CD14-positive monocyte (primary cell): Measurements from ENCODE around the gene RTL9. TPM values are rescaled to one million over a fixed set of nuclear protein-coding genes. Genes with fewer than 3 reads are reported as not detected.

Experiments used
- DNase-seq, 3 donors: peaks; one replicate each; pipeline ENCODE4 v3.0.0-alpha.2; 2011 to 2022
- H2AFZ ChIP-seq: 2 replicates; pipeline ENCODE4 v1.6.0; 2012; ENCODE audit warnings: mild to moderate bottlenecking, low read depth, low read length, inconsistent platforms; ENCODE audit not compliant: insufficient read depth, poor library complexity, severe bottlenecking
- H3K27ac ChIP-seq, 2 donors: 1 replicate in 1 of 2; 2 replicates in 1 of 2; pipeline ENCODE4 v1.5.1; 2012 to 2013; ENCODE audit warnings: low read length in 2 of 2, control low read depth in 1 of 2, inconsistent platforms in 1 of 2, low read depth in 1 of 2, mild to moderate bottlenecking in 1 of 2
- H3K27me3 ChIP-seq, 2 donors: one replicate each; pipeline versions ENCODE4 v1.6.0 to v1.6.1; 2011 to 2013; ENCODE audit warnings: low read length in 2 of 2; ENCODE audit not compliant: control insufficient read depth in 2 of 2, insufficient read depth in 2 of 2
- H3K36me3 ChIP-seq, 2 donors: replicated peaks in 1 of 2; 1 replicate in 1 of 2; 2 replicates in 1 of 2; pipeline versions ENCODE4 v1.5.1 to v1.6.1; 2012 to 2013; ENCODE audit warnings: low read length in 2 of 2, control low read depth in 1 of 2, inconsistent platforms in 1 of 2, mild to moderate bottlenecking in 1 of 2; ENCODE audit not compliant: insufficient read depth in 2 of 2, control insufficient read depth in 1 of 2
- H3K4me1 ChIP-seq, 2 donors: 1 replicate in 1 of 2; 2 replicates in 1 of 2; pipeline versions ENCODE4 v1.5.1 to v1.6.1; 2012 to 2013; ENCODE audit warnings: low read length in 2 of 2, control low read depth in 1 of 2, inconsistent platforms in 1 of 2, mild to moderate bottlenecking in 1 of 2, moderate library complexity in 1 of 2; ENCODE audit not compliant: insufficient read depth in 2 of 2, control insufficient read depth in 1 of 2
- H3K4me2 ChIP-seq: replicated peaks from 2 replicates; pipeline ENCODE3; 2012; ENCODE audit warnings: low read length, moderate library complexity, mild to moderate bottlenecking; ENCODE audit not compliant: poor library complexity, severe bottlenecking; ENCODE audit errors: extremely low read depth
- H3K4me3 ChIP-seq, 3 experiments: fragments of 200-600 bp in 1 of 3; sonication (generic) in 1 of 3; replicated peaks in 1 of 3; 1 replicate in 2 of 3; 2 replicates in 1 of 3; pipeline ENCODE4 v1.5.1; 2011 to 2013; ENCODE audit warnings: low read length in 3 of 3, mild to moderate bottlenecking in 3 of 3, control low read depth in 2 of 3, low read depth in 2 of 3, inconsistent platforms in 1 of 3, moderate library complexity in 1 of 3
- H3K79me2 ChIP-seq: 2 replicates; pipeline ENCODE4 v1.6.0; 2012; ENCODE audit warnings: mild to moderate bottlenecking, control low read depth, inconsistent platforms, low read length, moderate library complexity; ENCODE audit not compliant: insufficient read depth
- H3K9ac ChIP-seq: 2 replicates; pipeline ENCODE4 v1.6.0; 2017; ENCODE audit warnings: low read length, mild to moderate bottlenecking; ENCODE audit not compliant: insufficient read depth, poor library complexity, severe bottlenecking
- H3K9me3 ChIP-seq, 2 donors: replicated peaks in 1 of 2; 1 replicate in 1 of 2; 2 replicates in 1 of 2; pipeline versions ENCODE4 v1.5.1 to v1.6.1; 2012 to 2013; ENCODE audit warnings: low read length in 2 of 2, control low read depth in 1 of 2; ENCODE audit not compliant: control insufficient read depth in 1 of 2, insufficient read depth in 1 of 2
- H4K20me1 ChIP-seq: 2 replicates; pipeline ENCODE4 v1.6.0; 2012; ENCODE audit warnings: mild to moderate bottlenecking, low read length, control low read depth, moderate library complexity; ENCODE audit not compliant: insufficient read depth
- H3K27ac Mint-ChIP-seq, 7 donors: one replicate each; pipeline ENCODE4 v1.8.0; 2020; ENCODE audit warnings: mild to moderate bottlenecking in 7 of 7, mixed read lengths in 7 of 7, moderate library complexity in 6 of 7, inconsistent platforms in 2 of 7
- H3K27me3 Mint-ChIP-seq, 3 donors: one replicate each; pipeline ENCODE4 v1.8.0; 2021 to 2022; ENCODE audit warnings: low read depth in 3 of 3, mild to moderate bottlenecking in 3 of 3, mixed read lengths in 3 of 3, moderate library complexity in 3 of 3, inconsistent platforms in 1 of 3
- H3K36me3 Mint-ChIP-seq, 2 donors: one replicate each; pipeline ENCODE4 v1.8.0; 2020; ENCODE audit warnings: mixed read lengths in 2 of 2, inconsistent platforms in 1 of 2, mild to moderate bottlenecking in 1 of 2
- H3K4me1 Mint-ChIP-seq: one replicate; pipeline ENCODE4 v1.8.0; 2020; ENCODE audit warnings: mild to moderate bottlenecking, mixed read lengths
- H3K4me3 Mint-ChIP-seq, 2 donors: one replicate each; pipeline ENCODE4 v1.8.0; 2020; ENCODE audit warnings: mild to moderate bottlenecking in 2 of 2, mixed read lengths in 2 of 2, moderate library complexity in 1 of 2
- H3K9me3 Mint-ChIP-seq, 7 donors: one replicate each; pipeline ENCODE4 v1.8.0; 2020 to 2022; ENCODE audit warnings: mixed read lengths in 7 of 7, mild to moderate bottlenecking in 6 of 7, moderate library complexity in 6 of 7, inconsistent platforms in 2 of 7
- WGBS: methylation state at CpG from one replicate; pipeline ENCODE4 v1.1.5; 2013; ENCODE audit warnings: missing lambda C conversion rate; ENCODE audit not compliant: insufficient coverage; 5-methylcytosine and 5-hydroxymethylcytosine counted together
- intact Hi-C, 2 donors: fragments of 100-400 bp; cut with micrococcal nuclease; formaldehyde crosslinking; loops; one replicate each; pipeline versions ENCODE4 v1.15.0 to v1.15.1; 2023
- polyA plus RNA-seq, 3 donors: library from polyadenylated mRNA; depleted of rRNA in 1 of 3; unstranded in 2 of 3; stranded (reverse) in 1 of 3; fragments of 300-500 nt in 2 of 3; fragments of >200 nt in 1 of 3; fragmentation: Illumina TruSeq in 2 of 3; gene quantifications; 1 replicate in 2 of 3; 2 replicates in 1 of 3; pipeline ENCODE4 v1.2.3, GENCODE V29; 2012 to 2021
- TF ChIP-seq, protein P1 (sequence below): fragments of 200-600 bp; IDR thresholded peaks from one replicate; pipeline ENCODE4 v1.8.0; 2022; ENCODE audit warnings: antibody characterized with exemption, mild to moderate bottlenecking

Gene RTL9
- polyA plus RNA-seq, 3 donors: not detected

DNA sequence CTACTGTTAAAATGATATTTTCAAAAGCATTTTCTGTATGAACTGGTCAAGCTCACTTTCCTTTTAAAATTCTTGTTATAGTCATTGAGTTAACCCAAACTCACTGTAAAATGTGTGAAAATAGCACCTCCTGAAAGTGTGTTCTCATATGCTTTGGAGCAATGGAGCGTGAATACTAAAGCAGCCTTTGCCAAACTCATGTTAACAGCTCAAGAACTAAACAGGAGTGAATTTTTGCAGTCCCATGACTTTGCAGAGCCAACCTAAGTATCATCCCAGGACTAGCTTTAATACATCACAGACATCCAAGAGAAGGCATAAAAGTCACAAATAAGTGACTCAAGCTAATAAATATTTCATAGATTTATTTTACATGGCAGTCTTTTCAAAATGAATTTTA lies 43.1 kb upstream of the RTL9 start:
- H3K4me2 ChIP-seq: no peak overlapping the region
- H3K36me3 ChIP-seq: no peaks in the 10 kb centered on the region
- Mint-ChIP-seq H3K36me3 (no peaks in the 10 kb centered on the region), H3K4me1 (peaks cover 26% of the 10 kb centered on the region), H3K9me3 (peaks cover 0 to 9% (median 3%) of the 10 kb centered on the region in 7 donors), H3K4me3 (no peak overlapping the region), H3K27me3 (peaks cover 0 to 10% (median 0%) of the 10 kb centered on the region in 3 donors), H3K27ac (no peak overlapping the region)
- TF ChIP-seq, protein P1, sequence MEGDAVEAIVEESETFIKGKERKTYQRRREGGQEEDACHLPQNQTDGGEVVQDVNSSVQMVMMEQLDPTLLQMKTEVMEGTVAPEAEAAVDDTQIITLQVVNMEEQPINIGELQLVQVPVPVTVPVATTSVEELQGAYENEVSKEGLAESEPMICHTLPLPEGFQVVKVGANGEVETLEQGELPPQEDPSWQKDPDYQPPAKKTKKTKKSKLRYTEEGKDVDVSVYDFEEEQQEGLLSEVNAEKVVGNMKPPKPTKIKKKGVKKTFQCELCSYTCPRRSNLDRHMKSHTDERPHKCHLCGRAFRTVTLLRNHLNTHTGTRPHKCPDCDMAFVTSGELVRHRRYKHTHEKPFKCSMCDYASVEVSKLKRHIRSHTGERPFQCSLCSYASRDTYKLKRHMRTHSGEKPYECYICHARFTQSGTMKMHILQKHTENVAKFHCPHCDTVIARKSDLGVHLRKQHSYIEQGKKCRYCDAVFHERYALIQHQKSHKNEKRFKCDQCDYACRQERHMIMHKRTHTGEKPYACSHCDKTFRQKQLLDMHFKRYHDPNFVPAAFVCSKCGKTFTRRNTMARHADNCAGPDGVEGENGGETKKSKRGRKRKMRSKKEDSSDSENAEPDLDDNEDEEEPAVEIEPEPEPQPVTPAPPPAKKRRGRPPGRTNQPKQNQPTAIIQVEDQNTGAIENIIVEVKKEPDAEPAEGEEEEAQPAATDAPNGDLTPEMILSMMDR: no peak
- H2AFZ ChIP-seq: no peak overlapping the region
- no peaks in the 10 kb centered on the region for H3K9me3 ChIP-seq
- peaks cover 35% of the 10 kb centered on the region for H3K79me2 ChIP-seq
- peaks cover 7 to 20% of the 10 kb centered on the region in 2 donors for H3K4me1 ChIP-seq
- intact Hi-C loops: no loop called here
- DNase-seq: no peak
- no peak overlapping the region for H3K4me3 ChIP-seq
- no CpG with 5 or more reads among the region's 1 CpG for WGBS
- H3K9ac ChIP-seq: no peak overlapping the region
- peaks cover 0 to 2% of the 10 kb centered on the region in 2 donors for H3K27me3 ChIP-seq
- no peak overlapping the region for H3K27ac ChIP-seq
- peaks cover 8% of the 10 kb centered on the region for H4K20me1 ChIP-seq

DNA sequence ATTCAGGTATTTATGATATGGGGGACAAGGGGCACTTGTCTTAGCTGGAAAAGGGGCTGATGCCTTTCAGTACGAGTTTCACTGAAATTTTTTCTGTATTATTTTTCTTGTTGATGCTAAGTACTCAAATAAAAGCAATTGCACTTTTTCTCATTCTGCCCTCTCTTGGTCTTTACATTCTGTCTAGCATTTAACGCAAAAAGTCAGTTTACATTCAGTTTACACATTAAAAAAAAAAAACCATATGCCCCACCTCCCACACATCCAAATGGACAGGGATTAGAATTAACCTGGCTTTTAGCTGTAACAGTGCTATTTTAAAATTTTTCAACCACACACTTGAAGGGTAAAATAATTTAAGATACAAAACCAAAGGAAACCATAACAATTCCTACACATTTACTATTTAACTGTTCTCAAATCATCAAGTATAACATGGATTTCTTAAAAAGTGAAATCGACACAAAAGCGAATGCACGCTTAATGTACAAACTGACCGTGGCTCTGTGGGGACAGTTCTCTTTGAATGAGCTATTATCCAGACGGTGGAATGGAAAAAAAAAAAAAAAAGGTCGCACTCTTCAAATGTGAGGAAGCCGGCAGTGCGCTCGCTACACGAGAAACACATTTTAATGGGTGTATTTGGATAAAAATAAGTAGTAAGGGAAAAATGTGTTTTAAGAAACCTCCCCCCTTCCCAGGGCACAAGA lies 42.1 kb upstream of the RTL9 start:
- H3K4me2 ChIP-seq: peak overlapping the region; percentile 70
- Mint-ChIP-seq H3K9me3 (peaks cover 0 to 9% (median 3%) of the 10 kb centered on the region in 7 donors), H3K36me3 (no peaks in the 10 kb centered on the region), H3K4me3 (peak overlapping the region; percentile 92), H3K27ac (peak overlapping the region in 3 of 7 donors; percentile 73 to 85 (median 75)), H3K4me1 (peaks cover 22% of the 10 kb centered on the region), H3K27me3 (peaks cover 0 to 9% (median 0%) of the 10 kb centered on the region in 3 donors)
- peaks cover 33% of the 10 kb centered on the region for H3K79me2 ChIP-seq
- H3K4me3 ChIP-seq: peak overlapping the region; percentile 74 to 91 (median 88)
- no peaks in the 10 kb centered on the region for H3K9me3 ChIP-seq
- no peaks in the 10 kb centered on the region for H4K20me1 ChIP-seq
- DNase-seq: no peak
- H3K27ac ChIP-seq: peak overlapping the region in 1 of 2 donors; percentile 81
- TF ChIP-seq, protein P1: no peak
- intact Hi-C loops: no loop called here
- H3K9ac ChIP-seq: peak overlapping the region; percentile 82
- H2AFZ ChIP-seq: peak overlapping the region; percentile 91
- no CpG with 5 or more reads among the region's 12 CpGs for WGBS
- H3K4me1 ChIP-seq: peaks cover 7 to 20% of the 10 kb centered on the region in 2 donors
- H3K36me3 ChIP-seq: no peaks in the 10 kb centered on the region
- H3K27me3 ChIP-seq: peaks cover 0 to 2% of the 10 kb centered on the region in 2 donors
